NCI-H2227 treated with DMSO at 0.1 percent for 48 hours (cell line): ENCODE measurements around the gene KDM4B.
A peak's percentile ranks its signal among the peaks of the same experiment; 100 is the strongest.

ENCODE experiments used
- DNase-seq: peaks from one replicate; lab custom pipeline; 2025; lab: John Stamatoyannopoulos, UW

KDM4B gene

GRCh38 chr19:5013761-5014160, 44.8 kb downstream of the KDM4B start:
- no peak for DNase-seq

DNA sequence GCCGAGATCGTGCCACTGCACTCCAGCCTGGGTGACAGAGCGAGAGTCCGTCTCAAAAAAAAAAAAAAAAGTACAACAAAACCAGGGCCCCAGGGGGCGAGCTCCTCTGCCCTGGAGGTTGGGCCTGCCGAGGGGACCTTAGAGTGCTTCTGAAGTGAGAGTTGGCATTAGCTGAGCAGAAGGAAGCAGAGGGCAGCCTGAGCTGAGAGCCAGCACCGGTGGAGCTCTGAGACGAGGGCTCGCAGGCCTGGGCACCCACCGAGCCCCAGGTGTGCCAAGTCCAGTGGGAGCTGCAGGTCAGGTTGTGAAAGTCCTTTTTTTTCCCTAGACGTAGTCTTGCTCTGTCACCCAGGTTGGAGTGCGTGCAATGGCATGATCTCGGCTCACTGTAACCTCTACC, 46.0 kb downstream of the KDM4B start:
- no peak for DNase-seq

DNA sequence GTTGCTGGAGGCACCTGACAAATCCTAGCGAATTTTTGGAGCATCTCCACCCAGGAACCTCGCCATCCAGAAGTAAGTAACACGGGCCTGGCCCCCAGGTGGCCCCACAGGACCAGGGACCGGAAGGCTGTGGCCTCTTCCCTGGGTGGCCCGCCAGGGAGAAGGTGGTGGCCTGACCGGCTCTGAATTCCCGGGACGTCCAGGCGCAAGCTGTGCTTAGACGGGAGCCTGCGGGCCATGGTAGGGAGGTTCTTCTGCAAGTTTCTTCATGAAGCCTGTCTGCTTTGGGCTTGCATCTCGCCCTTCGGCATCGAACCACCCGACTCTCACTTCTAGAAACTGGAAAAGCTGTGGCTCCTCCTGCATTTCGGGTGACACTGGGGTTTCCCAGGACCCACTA, 47.4 kb downstream of the KDM4B start:
- no peak for DNase-seq

DNA sequence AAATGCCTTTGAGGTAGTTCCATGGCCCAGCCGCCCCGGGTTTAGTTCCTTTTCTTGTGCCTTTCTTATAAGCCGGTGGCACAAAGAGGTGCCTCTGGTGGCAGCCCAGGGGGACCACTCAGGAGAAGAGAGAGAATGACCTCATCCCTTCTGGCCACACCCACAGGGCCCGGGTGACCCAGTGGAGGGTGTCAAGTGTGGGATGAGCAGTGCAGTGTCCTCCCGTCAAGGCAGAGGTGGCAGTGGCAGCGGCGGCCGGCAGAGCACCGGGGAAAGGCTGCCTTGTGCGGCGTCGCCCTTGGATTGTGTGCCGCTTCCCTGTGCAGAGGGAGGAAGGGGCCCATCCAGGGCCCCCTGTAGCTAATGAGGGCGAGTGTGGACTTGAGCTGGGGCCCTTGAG, 47.9 kb downstream of the KDM4B start:
- DNase-seq, result no peak

GRCh38 chr19:5017235-5017634, 48.3 kb downstream of the KDM4B start:
- DNase-seq, result no peak

GRCh38 chr19:5018224-5019015, 49.5 kb downstream of the KDM4B start:
- DNase-seq, result no peak

DNA sequence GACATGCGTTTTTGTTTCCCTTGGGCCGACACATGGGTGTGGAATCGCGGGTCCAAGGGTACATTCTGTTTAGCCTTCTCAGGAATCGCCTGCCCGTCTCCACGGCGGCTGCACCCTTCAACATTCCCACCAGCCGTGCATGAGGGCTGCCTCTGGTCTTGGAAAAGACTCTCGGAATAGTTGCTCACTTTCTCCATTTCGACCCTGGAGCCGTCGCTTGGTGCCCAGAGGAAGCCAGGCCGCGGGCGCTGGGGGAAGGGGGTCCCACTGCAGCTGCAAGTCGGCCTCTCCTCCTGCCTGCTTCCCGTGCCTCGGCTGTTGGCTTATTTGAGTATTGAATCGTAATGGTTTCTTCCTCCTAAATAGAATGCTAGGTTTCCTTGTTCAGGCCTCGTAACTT, 51.5 kb downstream of the KDM4B start:
- DNase-seq, result no peak

DNA sequence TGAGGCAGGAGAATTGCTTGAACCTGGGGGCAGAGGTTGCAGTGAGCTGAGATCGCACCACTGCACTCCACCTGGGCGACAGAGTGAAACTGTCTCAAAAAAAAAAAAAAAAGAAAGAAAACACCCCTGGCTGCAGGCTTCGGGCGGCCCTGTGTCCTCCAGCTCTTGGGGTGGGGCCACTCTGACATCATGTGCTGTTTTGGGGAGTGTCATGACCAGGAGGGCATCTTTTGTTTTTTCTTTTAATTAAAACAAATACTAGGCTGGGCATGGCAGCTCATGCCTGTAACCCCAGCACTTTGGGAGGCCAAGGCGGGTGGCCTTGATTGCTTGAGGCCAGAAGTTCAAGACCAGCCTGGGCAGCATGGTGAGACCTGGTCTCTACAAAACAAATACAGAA, 52.1 kb downstream of the KDM4B start:
- DNase-seq, result no peak

DNA sequence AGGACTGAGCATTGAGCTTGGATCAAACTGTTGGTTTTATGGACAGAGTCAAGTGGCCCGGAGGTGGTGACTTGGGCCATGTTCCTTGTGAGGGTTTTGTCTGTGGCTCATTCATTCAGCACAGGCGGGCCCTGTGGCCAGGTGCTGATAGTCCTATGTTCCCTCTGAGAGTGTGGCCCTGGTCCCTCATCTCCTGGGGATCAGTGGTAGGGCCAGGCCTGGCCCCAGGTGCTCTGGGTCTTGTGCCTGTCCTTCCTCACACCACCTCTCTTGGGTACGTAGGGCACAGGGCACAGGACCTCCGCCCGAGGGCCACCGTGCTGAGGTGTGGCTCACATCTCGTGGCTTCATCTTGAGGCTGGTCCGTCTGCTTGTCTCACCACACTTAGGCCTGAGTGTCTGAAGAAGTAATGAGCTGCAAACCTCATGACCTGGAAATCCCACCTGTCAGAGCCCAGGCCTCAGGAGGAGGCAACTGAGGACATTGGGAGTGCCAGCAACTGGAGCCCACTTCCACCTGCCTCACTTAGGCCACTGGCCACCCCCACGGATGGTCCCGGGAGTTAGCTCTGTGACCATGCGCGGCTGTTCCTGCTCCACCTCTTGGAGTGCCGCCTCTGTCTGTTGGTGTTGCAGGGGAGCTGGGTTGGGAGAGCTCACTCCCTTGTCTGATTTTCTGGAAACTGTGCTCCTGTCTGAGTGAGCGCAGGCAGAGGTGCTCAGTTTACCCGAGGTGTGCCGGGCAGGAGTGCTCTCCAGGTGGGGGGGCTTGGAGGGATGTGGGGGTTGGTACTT, 53.4 kb downstream of the KDM4B start:
- DNase-seq, result no peak

DNA sequence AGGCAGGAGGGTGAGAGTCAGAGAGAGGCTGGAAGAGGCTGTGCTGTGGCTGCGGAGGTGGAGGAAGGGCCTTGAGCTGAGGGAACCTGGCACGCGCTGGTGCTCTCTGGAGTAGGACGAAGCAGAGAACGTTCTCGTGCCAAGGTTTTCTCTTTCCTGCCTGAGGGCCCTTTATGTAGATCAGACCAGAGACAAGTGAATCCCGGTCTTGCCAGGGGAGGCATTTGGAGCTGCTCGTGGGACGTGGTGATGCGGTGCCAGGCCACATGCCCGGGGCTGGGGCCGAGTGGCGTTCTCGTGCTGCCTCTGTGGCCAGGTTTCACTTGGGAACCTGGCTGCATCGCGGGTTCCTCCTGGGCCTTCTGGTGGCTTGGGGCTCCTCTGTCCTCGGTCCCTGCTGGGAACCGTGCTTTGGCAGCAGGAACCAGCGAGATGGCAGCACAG, 54.2 kb downstream of the KDM4B start:
- no peak for DNase-seq

DNA sequence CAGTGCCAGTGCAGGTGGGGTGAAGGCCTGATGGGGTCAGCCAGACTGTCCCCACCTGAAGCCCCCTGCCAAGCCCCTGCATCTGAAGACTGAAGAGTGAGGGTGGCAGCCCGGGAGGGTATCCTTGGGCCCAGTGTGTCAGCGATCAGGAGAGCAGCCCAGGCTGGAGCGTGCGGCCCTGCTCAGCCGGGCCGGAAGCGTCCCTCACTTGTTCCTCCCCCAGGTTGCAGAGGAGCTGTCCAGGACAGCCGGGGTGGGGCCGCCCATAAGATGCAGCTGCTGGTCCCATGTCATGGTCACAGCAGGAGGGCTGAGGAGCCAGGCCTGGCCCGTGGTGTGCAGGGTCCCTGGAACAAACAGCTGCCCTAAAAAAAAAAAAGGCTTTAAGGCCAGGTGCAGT, 55.4 kb downstream of the KDM4B start:
- no peak for DNase-seq

DNA sequence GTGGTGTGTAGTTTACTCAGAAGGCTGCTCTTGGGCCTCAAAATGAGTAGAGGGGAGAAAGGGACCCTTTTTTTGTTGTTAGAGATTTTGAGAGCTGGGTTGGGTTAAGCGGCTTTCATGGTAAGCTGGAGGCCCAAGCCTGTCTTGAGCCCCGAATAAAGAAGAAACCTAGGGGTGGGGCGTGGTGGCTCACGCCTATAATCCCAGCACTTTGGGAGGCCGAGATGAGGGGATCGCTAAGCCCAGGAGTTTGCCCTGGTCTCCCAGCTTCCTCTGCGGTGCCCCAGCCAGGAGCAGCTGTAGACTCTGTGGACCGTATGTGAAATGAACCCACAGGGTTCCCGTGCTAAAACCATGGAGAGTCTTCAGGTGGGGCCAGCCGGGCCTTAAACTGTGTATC, 56.1 kb downstream of the KDM4B start:
- no peak for DNase-seq

GRCh38 chr19:5026706-5027273, 57.9 kb downstream of the KDM4B start:
- no peak for DNase-seq

- DNase-seq, result no peak
These were observed 59.4 kb downstream of the KDM4B start for GRCh38 chr19:5028229-5028886.

DNA sequence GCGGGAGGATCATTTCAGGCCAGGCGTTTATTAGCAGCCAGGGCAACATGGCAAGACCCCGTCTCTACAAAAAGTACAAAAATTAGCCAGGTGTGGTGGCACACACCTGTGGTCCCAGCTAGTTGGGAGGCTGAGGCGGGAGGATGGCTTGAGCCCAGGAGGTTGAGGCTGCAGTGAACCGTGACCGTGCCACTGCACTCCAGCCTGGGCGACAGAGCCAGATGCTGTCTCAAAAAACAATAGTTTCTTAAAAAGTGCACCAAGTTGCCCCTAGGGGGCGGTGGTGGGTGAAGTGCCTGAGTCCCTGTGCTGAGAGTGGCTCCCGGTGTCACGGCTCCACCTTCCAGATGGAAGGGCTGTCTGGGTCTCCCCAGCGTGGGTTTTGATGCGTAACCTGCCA, 60.7 kb downstream of the KDM4B start:
- DNase-seq, result peak; percentile 9

DNA sequence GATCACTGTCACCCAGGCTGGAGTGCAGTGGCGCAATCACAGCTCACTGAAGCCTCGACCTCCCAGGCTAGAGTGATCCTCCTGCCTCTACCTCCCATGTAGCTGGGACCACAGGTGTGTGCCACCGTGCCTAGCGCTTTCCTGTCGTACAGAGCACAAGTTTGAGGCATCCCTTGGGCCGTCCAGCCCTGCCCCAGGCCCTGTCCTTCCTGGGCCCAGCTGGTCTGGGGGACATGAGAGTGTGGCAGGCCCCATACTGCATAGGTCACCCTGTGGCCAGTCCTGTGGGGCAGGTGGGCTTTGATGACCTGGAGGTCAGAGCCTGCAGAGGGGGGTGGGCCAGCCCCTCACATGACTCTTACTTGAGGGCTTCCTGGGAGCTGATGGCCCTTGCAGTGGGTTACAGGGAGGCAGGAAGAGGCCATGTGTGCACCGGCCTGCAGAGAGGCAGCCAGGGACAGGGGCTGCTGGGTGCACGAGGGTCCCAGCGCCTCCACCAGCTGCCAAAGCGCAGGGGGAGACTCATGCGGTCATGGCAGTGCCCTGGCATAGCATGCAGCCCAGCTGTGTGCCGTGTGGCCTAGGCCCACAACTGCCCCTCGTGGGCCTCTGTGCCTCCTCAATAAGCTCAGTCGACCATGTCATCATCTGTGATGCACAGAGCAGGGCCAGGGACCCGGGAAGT, 61.4 kb downstream of the KDM4B start:
- DNase-seq, result no peak

GRCh38 chr19:5030822-5031221, 61.9 kb downstream of the KDM4B start:
- no peak for DNase-seq

DNA sequence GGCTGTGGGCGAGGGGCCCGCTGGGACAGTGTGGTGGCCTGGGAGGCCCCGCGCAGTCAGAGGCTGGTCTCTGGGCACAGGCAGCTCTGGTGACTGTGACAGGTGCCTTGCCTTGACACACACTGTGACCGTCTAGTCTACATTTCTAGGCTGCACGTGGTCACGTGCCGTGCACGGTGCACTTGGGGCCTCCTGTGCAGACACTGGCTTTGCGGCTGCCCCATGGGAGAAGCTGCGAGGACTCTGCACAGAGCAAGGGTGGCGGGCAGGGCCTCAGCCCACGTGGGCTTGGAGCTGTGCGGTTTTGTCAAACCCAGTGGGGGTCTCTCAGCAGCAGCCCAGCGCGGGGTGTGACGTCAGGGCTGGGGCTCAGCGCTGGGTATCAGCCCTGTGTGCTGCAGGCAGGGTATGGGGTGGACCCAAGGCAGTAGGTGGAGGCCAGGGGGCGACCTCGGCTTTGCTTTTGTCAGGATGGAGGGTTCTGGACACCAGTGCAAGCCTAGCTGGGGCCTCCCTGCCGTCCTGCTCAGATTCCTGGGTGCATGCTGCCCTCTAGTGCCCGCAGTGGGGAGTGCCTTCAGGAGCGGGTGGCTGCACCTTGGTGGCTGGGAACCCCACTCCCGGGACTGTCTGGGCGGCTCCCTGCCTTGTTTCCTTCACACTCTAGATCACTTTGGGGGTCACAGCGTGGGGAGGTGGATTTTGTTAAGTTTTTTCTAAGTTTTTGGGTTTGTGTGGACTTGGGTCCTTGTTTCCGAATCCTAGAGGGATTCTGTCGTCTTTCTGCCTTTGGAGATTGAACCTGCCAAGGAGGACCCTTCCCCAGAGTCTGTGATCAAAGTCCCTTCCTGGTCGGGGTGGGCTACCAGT, 62.6 kb downstream of the KDM4B start:
- peak; percentile 27 for DNase-seq

GRCh38 chr19:5032101-5032967, 63.4 kb downstream of the KDM4B start:
- no peak for DNase-seq
